Gastrocnemius medialis (tissue), 4 donors: ENCODE measurements around the gene TRAM2.

Experiments used
- POLR2A ChIP-seq, 2 donors: fragments of 450-650 bp; IDR thresholded peaks; one replicate each; pipeline ENCODE4 v1.6.1; 2017; ENCODE audit warnings: antibody characterized with exemption in 2 of 2, mild to moderate bottlenecking in 2 of 2, moderate library complexity in 2 of 2
- TF ChIP-seq, protein P1 (sequence below), 5 experiments: fragments of 450-650 bp in 3 of 5; fragments of 200-600 bp in 2 of 5; sonication (generic) in 2 of 5; IDR thresholded peaks in 4 of 5; conservative IDR thresholded peaks in 1 of 5; 1 replicate in 4 of 5; 2 replicates in 1 of 5; pipeline ENCODE4 v1.5.1; 2016 to 2019; ENCODE audit warnings: antibody characterized with exemption in 5 of 5, mild to moderate bottlenecking in 3 of 5, moderate library complexity in 3 of 5

DNA sequence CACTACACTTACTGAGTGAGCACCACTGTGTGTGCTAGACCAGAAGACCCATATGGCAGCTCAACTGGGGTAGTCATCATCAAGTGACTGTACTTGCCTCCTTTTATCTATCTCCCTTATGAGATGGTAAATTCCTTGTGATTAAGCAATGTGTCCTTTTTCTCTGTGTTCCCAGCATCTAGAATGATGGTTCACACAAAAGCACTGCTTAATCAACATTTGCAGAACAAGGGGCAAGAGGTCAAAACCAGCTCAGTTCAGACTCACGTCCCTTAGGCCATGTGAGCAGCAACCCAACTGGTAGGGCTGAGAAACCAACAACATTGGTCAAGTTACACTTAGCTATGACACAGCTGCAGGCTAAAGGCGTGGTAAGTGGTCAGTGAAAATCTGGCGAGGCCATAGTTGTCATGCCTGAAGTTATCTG is 10.0 kb downstream of the TRAM2 start:
- TF ChIP-seq, protein P1, sequence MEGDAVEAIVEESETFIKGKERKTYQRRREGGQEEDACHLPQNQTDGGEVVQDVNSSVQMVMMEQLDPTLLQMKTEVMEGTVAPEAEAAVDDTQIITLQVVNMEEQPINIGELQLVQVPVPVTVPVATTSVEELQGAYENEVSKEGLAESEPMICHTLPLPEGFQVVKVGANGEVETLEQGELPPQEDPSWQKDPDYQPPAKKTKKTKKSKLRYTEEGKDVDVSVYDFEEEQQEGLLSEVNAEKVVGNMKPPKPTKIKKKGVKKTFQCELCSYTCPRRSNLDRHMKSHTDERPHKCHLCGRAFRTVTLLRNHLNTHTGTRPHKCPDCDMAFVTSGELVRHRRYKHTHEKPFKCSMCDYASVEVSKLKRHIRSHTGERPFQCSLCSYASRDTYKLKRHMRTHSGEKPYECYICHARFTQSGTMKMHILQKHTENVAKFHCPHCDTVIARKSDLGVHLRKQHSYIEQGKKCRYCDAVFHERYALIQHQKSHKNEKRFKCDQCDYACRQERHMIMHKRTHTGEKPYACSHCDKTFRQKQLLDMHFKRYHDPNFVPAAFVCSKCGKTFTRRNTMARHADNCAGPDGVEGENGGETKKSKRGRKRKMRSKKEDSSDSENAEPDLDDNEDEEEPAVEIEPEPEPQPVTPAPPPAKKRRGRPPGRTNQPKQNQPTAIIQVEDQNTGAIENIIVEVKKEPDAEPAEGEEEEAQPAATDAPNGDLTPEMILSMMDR (IDR thresholded peaks at IDR 0.05 in 4 of 5, conservative IDR thresholded peaks at IDR 0.05 in 1 of 5): no peak
- no peak for TF ChIP-seq POLR2A (IDR thresholded peaks at IDR 0.05)
